Astrocyte of the cerebellum (primary cell): ENCODE data around the gene ZNF408.

Experiments used
- DNase-seq: peaks from one replicate; pipeline ENCODE4 v3.0.0-alpha.2; 2011; ENCODE audit warnings: low read depth
- H3K4me3 ChIP-seq: 2 replicates; pipeline ENCODE4 v1.5.1; 2011; ENCODE audit warnings: mild to moderate bottlenecking, low read depth, low read length, moderate library complexity
- in situ Hi-C: cut with HindIII; loops from 2 replicates; pipeline ENCODE4 v1.10.0; 2017; ENCODE audit warnings: low sequenced_read_pairs
- TF ChIP-seq, protein P1 (sequence below): IDR thresholded peaks from 2 replicates; pipeline ENCODE4 v1.5.1; 2012; ENCODE audit warnings: low read length, low read depth, moderate library complexity, mild to moderate bottlenecking; ENCODE audit errors: missing control alignments

The ZNF408 gene

DNA sequence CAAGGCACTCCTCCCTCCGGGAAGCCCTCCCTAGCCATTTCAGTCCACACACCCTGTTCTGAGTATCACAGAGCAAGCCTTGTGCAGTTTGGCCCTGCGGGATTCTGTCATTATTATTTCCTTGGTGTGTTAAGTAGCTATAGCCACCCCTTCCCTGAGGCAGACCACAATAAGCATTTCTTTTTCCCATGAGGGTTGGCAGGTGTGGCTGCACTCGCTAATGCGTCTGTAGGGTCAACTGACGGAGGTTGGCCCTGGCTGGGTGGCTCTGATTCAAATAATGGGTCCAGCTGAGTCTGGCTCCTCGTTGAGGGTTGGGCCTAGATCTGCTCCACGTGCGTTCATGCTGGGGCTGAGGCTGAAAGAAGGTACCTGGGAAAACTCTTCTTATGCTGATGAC, 23.3 kb downstream of the ZNF408 start:
- TF ChIP-seq, protein P1, sequence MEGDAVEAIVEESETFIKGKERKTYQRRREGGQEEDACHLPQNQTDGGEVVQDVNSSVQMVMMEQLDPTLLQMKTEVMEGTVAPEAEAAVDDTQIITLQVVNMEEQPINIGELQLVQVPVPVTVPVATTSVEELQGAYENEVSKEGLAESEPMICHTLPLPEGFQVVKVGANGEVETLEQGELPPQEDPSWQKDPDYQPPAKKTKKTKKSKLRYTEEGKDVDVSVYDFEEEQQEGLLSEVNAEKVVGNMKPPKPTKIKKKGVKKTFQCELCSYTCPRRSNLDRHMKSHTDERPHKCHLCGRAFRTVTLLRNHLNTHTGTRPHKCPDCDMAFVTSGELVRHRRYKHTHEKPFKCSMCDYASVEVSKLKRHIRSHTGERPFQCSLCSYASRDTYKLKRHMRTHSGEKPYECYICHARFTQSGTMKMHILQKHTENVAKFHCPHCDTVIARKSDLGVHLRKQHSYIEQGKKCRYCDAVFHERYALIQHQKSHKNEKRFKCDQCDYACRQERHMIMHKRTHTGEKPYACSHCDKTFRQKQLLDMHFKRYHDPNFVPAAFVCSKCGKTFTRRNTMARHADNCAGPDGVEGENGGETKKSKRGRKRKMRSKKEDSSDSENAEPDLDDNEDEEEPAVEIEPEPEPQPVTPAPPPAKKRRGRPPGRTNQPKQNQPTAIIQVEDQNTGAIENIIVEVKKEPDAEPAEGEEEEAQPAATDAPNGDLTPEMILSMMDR, result no peak
- in situ Hi-C loops, result no loop called here
- no peak overlapping the region for H3K4me3 ChIP-seq
- no peak for DNase-seq

DNA sequence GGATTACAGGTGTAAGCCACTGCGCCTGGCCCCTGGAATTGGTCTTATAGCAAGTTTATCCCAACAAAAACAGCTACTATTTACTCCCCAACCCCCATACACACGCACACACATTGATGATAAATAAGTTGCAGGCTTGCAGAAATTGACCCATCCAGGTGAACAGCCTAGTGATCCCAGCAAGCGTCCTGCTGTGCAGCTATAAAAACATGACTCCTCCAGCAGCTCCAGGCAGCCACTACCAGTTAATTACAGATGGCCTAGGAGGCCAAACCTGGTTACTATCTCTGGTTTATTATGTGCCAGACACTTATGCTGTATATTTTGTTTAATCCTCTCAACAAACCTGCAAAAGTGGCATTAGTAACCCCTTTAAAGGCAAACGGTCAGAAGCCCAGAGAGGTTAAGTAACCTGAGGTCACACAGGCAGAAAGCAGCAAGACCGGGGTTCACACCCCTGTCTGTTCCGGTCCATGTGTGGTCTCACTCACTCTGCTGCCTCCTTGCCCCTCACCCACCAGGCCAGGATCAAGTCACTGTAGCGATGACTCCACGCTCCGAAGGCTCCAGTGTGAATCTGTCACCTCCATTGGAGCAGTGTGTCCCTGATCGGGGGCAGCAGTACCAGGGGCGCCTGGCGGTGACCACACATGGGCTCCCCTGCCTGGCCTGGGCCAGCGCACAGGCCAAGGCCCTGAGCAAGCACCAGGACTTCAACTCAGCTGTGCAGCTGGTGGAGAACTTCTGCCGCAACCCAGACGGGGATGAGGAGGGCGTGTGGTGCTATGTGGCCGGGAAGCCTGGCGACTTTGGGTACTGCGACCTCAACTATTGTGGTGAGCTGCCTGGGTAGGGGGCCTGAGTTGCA, 24.7 kb downstream of the ZNF408 start:
- in situ Hi-C loops, result no loop called here
- no peak overlapping the region for H3K4me3 ChIP-seq
- TF ChIP-seq, protein P1, result no peak
- DNase-seq, result no peak

DNA sequence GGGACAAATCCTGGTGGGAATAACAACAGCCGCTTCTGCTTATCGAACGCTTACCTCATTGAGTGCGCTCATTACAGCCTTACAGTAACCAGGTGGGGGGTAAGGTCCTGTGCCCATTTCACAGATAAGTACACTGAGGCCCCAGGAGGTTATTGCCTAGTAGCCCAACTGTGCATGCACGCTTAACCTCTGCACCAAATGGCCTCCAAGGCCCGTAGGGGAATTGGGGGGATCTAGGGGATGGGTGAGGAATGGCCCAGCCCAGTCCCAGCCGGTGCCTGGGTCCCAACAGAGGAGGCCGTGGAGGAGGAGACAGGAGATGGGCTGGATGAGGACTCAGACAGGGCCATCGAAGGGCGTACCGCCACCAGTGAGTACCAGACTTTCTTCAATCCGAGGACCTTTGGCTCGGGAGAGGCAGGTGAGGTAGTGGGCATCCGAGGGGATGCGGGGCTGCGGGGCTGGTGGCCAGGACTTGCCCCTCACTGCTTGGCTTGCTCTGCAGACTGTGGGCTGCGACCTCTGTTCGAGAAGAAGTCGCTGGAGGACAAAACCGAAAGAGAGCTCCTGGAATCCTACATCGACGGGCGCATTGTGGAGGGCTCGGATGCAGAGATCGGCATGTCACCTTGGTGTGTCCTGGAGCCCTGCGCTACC, 25.5 kb downstream of the ZNF408 start:
- DNase-seq, result no peak
- H3K4me3 ChIP-seq, result no peak overlapping the region
- TF ChIP-seq, protein P1, result no peak
- in situ Hi-C loops, result no loop called here

DNA sequence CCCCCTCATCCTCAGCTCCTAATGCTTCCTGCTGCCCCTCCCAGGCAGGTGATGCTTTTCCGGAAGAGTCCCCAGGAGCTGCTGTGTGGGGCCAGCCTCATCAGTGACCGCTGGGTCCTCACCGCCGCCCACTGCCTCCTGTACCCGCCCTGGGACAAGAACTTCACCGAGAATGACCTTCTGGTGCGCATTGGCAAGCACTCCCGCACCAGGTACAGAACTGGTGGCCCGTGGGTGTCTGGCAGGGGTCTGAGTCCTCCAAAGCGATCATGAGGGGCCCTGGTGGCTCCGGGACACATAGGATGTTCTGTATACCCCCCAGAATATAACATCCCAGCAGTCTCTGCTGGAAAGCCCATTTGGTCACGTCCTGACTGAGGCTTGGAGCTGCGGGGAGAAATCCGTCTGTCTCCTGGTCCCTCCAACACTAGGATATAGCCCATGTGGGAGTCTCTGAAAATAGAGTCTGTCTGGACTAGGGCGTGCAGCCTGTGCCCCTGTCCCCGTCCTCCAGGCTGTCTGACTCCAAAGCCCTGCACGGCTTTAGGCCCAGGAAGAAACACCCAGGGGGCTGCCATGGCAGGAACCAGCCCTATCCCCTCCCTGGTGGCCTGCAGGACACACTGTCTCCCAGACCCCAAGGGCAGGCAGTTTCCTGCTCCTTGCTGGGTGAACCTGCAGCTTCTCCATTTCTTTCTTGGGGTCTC, 27.3 kb downstream of the ZNF408 start:
- TF ChIP-seq, protein P1, result no peak
- H3K4me3 ChIP-seq, result no peak overlapping the region
- in situ Hi-C loops, result no loop called here

DNA sequence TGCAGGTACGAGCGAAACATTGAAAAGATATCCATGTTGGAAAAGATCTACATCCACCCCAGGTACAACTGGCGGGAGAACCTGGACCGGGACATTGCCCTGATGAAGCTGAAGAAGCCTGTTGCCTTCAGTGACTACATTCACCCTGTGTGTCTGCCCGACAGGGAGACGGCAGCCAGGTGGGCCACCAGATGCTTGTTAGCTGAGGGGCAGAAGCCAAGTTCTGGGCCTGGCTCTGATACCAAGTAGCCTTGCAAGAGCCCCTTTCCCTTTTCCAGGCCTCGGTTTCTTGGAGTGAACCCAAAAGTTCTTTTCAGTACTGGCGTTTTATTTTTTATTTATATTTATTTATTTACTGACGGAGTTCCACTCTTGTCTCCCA, 27.8 kb downstream of the ZNF408 start:
- TF ChIP-seq, protein P1, result no peak
- in situ Hi-C loops, result no loop called here
- no peak overlapping the region for H3K4me3 ChIP-seq
- no peak for DNase-seq

More for the DNA sequence above, 27.3 kb downstream of the ZNF408 start:
- DNase-seq, result no peak
